DMS53 treated with DMSO at 0.1 percent for 48 hours (cell line): Measurements from ENCODE around the gene ARL5C.

Experiments
- DNase-seq: peaks from one replicate; lab custom pipeline; 2025; ENCODE audit not compliant: unreplicated experiment; lab: John Stamatoyannopoulos, UW

ARL5C gene

GRCh38 chr17:39108461-39109375 is 57.2 kb downstream of the ARL5C start:
- no peak for DNase-seq

GRCh38 chr17:39107973-39108372 is 58.0 kb downstream of the ARL5C start:
- DNase-seq: no peak

GRCh38 chr17:39107155-39107554 is 58.8 kb downstream of the ARL5C start:
- no peak for DNase-seq
